Tibial nerve (tissue), 4 donors: Measurements from ENCODE around the gene FANCC.

Source experiments
- EP300 ChIP-seq, 2 donors: sonication (generic); formaldehyde crosslinking; IDR thresholded peaks; one replicate each; pipeline ENCODE4 v1.6.1; 2017; ENCODE audit warnings: antibody characterized with exemption in 2 of 2, mild to moderate bottlenecking in 1 of 2
- POLR2A ChIP-seq, 2 donors: fragments of 450-650 bp; IDR thresholded peaks; one replicate each; pipeline ENCODE4 v1.6.1; 2017; ENCODE audit warnings: antibody characterized with exemption in 2 of 2, mild to moderate bottlenecking in 2 of 2, moderate library complexity in 2 of 2
- TF ChIP-seq, protein P1 (sequence below), 5 experiments: fragments of 200-600 bp in 3 of 5; fragments of 450-650 bp in 2 of 5; sonication (generic) in 3 of 5; IDR thresholded peaks; one replicate each; pipeline ENCODE4 v1.5.1; 2016 to 2019; ENCODE audit warnings: antibody characterized with exemption in 5 of 5, mild to moderate bottlenecking in 3 of 5, moderate library complexity in 2 of 5

- TF ChIP-seq POLR2A (IDR thresholded peaks at IDR 0.05) (no peak), EP300 (IDR thresholded peaks at IDR 0.05) (no peak)
- TF ChIP-seq, protein P1, sequence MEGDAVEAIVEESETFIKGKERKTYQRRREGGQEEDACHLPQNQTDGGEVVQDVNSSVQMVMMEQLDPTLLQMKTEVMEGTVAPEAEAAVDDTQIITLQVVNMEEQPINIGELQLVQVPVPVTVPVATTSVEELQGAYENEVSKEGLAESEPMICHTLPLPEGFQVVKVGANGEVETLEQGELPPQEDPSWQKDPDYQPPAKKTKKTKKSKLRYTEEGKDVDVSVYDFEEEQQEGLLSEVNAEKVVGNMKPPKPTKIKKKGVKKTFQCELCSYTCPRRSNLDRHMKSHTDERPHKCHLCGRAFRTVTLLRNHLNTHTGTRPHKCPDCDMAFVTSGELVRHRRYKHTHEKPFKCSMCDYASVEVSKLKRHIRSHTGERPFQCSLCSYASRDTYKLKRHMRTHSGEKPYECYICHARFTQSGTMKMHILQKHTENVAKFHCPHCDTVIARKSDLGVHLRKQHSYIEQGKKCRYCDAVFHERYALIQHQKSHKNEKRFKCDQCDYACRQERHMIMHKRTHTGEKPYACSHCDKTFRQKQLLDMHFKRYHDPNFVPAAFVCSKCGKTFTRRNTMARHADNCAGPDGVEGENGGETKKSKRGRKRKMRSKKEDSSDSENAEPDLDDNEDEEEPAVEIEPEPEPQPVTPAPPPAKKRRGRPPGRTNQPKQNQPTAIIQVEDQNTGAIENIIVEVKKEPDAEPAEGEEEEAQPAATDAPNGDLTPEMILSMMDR (IDR thresholded peaks at IDR 0.05), result no peak
These were observed 115.3 kb downstream of the FANCC start for GRCh38 chr9:95202076-95202681.
